HS-27A (cell line): ENCODE data around the gene CATSPERE.
"Not testable (repeated sequence)": the region's sequence is repeated elsewhere in the genome, so short reads cannot be mapped to it uniquely, and the experiment has no call there.

ENCODE experiments used
- DNase-seq: peaks from one replicate; pipeline ENCODE4 v3.0.0-alpha.2; 2012; ENCODE audit warnings: low read depth, missing footprints

CATSPERE gene

DNA sequence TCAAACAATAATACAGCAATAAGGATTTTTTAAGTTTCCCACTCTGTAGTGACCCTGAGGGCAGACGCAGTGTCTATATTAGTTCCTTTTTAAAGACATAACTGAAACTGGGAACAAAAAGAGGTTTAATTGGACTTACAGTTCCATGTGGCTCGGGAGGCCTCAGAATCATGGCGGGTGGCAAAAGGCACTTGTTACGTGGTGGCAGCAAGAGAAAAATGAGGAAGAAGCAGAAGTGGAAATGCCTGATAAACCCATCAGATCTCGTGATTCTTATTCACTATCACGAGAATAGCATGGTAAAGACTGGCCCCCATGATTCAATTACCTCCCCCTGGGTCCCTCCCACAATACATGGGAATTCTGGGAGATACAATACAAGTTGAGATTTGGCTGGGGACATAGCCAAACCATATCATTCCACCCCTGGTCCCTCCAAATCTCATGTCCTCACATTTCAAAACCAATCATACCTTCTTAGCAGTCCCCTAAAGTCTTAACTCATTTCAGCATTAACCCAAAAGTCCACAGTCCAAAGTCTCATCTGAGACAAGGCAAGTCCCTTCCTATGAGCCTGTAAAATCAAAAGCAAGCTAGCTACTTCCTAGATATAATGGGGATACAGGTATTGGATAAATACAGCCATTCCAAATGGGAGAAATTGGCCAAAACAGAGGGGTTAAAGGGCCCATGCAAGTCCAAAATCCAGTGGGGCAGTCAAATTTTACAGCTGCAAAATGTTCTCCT lies 205.8 kb downstream of the CATSPERE start:
- DNase-seq: not testable (repeated sequence)

DNA sequence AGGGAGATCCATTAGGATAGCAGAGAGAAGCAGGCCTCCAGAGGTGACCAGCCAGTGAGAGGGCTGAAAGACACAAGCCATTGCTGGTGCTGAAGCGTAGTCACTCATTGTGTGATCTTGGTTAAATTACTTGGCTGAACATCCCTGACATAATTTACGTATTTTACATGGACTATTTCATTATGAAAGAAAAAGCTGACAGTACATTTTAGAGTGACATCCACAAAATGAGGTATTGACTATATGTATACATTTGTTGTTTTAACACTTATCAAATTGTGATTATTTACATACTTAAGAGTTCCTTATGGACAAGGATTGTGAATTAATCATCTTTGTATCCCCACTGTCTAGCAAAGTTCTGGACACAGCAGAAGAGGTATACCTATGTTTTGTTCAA lies 206.7 kb downstream of the CATSPERE start:
- no peak for DNase-seq

DNA sequence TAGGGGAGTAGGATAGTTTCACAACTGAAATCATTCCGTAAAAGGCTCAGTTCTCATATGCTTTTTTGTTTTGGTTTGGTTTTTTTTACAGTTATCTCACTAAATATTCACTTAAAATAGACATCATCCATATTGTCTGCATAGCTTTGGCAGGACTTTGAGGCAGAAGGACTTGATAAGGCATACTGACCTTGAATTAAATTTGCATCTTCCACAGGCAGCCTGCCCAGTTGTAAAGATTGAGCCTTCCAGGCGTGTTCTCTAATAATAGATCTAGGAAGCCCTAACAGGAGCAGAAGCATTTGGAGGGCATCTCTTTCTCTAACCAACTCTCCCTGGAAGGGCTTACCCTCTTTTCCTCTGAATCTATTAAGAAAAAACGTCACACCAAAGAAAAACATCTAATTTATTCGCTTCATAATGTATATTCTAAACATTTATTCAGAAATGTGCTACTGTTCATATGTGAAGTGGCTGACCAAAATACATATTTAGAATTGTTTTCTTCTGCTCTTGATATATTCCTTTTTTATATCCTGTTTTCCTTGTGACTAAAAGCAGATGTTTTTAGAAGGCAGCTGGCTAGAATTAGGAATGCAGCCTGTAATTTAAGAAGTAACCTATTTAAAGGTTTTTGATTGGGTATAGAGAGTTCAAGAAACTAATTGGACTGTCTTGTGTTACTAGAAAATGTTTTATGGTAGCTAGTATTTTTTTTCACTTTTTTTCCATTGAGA lies 212.0 kb downstream of the CATSPERE start:
- no peak for DNase-seq

DNA sequence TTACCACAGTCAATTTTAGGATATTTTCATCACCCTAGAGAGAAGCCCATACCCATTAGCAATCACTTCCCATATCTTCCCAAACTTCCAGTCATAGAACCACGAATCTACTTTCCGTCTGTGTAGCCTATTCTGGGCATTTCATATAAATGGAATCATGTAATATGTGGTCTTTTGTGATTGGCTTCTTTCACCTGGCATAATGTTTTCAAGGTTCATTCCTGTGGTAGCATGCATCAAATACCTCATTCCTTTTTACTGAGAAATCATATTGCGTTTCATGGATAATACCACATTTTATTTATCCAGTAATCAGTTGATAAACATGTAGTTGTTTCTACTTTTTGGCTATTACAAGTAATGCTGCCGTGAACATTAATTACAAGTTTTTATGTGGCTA lies 213.4 kb downstream of the CATSPERE start:
- DNase-seq: no peak

DNA sequence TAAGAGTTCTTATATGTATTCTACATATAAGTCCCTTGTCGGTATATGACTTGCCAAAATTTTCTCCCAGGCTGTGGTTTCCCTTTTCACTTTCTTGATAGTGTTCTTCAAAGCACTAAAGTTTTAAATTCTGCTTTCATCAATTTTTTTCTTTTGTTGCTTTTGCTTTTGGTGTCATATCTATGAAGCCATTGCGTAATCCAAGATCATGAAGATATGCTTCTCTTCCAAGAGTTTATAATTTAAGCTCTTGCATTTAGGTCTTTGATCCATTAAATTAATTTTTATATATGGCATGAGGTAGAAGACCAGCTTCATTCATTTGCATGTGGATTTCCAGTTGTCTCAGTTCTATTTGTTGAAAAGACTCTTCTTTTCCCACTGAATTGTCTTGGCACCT lies 214.1 kb downstream of the CATSPERE start:
- DNase-seq: no peak

DNA sequence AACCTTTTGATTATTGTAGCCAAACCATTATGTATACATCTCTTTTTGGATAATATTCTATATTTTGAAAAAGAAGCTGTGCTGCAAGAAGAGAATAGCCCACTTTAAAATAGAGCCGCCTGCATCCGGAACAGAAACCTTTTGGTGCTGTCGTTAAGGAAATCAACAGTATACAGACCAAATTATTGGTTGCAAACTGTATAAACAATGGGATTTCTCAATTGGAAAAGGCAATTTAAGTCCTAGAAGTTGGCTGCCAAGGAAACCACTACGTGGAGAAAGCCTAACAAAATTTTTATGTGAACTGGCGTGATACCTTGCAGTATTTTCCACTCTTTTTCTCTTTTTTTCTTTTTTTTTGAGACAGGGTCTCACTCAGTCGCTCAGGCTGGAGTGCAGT lies 217.6 kb downstream of the CATSPERE start:
- no peak for DNase-seq

DNA sequence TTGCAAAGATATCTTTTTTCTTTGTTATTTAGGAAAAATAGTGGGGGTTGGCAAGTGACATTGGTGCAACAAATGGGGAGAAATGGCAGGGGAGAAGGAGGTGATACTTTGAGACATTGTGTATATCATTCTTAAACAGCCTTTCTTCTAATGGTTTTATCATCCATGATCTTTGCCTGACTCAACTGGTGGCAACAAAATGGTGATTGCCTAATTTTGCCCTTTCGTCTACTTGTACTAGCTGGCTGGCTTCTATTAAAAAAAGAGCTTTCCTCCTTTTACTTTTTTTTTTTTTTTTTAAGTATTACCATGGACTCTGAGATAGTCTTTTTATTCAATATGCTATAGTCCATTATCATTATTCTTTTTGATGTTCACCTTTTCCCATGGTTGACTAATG lies 219.6 kb downstream of the CATSPERE start:
- DNase-seq: no peak

DNA sequence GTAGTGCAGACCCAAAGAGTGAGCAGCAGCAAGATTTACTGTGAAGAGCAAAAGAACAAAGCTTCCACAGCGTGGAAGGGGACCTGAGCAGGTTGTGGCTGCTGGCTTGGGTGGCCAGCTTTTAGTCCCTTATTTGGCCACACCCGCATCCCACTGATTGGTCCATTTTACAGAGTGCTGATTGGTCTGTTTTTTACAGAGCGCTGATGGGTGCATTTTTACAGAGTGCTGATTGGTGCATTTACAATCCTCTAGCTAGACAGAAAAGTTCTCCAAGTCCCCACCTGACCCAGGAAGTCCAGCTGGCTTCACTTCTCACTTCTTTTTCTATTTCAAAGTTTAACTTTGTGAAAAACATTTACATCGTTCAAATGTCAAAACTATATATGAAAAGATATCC lies 221.0 kb downstream of the CATSPERE start:
- not testable (repeated sequence) for DNase-seq
